Measurements from ENCODE around the gene ZNF587.
"Not testable (repeated sequence)": the region's sequence is repeated elsewhere in the genome, so short reads cannot be mapped to it uniquely, and the experiment has no call there.

Gene ZNF587

GRCh38 chr19:57823155-57823554 lies 26.5 kb upstream of the ZNF587 start:
- DNase-seq (ENCODE audit: low spot score) = not testable (repeated sequence)

DNA sequence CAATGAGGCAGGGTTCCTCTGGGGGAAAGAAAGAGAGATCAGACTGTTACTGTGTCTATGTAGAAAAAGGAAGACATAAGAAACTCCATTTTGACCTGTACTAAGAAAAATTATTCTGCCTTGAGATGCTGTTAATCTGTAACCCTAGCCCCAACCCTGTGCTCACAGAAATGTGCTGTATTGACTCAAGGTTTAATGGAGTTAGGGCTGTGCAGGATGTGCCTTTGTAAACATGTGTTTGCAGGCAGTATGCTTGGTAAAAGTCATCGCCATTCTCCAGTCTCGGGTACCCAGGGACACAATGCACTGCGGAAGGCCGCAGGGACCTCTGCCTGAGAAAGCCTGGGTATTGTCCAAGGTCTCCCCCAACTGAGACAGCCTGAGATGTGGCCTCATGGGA lies 26.1 kb upstream of the ZNF587 start:
- not testable (repeated sequence) for DNase-seq (ENCODE audit: low spot score)

DNA sequence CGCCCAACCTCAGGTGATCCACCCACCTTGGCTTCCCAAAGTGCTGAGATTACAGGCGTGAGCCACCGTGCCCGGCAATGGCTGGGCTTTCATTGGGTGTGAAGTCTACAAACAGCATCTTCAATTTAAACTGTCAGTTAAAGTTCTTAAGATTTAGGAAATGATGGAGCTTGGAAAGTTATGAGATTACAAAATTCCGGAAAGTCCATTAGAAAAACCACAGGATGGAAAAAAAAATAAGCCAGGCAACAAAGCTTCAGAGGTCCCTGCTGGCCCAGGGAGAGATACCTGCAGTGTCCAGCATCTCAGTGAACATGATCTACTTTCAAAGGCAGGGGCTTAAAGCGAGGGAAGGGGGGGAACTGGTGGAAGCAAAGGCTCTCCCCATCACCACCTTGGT lies 24.1 kb upstream of the ZNF587 start:
- DNase-seq (ENCODE audit: low spot score) = no peak

DNA sequence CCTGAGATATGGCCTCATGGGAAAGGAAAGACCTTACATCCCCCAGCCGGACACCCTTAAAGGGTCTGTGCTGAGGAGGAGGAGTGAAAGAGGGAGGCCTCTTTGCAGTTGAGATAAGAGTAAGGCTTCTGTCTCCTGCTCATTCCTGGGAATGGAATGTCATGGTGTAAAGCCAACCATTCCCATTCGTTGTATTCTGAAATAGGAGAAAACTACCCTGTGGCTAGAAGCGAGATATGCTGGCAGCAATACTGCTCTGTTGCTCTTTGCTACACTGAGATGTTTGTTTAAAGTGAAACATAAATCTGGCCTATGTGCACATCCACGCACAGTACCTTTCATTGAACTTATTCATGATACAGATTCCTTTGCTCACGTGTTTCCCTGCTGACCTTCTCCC lies 20.3 kb upstream of the ZNF587 start:
- no peak for DNase-seq (ENCODE audit: low spot score)

- peak; percentile 17 for DNase-seq (ENCODE audit: low spot score)
Observed at GRCh38 chr19:57830071-57830602, 19.5 kb upstream of the ZNF587 start, which contains the start of gene ZNF587B. ZNF587B (plus strand) TSS chr19:57830299; CDS start chr19:57830529, 230 bp downstream.

GRCh38 chr19:57836991-57837390 lies 12.7 kb upstream of the ZNF587 start:
- not testable (repeated sequence) for DNase-seq (ENCODE audit: low spot score)

- not testable (repeated sequence) for DNase-seq (ENCODE audit: low spot score)
Observed at GRCh38 chr19:57838622-57839191, 11.0 kb upstream of the ZNF587 start.

DNA sequence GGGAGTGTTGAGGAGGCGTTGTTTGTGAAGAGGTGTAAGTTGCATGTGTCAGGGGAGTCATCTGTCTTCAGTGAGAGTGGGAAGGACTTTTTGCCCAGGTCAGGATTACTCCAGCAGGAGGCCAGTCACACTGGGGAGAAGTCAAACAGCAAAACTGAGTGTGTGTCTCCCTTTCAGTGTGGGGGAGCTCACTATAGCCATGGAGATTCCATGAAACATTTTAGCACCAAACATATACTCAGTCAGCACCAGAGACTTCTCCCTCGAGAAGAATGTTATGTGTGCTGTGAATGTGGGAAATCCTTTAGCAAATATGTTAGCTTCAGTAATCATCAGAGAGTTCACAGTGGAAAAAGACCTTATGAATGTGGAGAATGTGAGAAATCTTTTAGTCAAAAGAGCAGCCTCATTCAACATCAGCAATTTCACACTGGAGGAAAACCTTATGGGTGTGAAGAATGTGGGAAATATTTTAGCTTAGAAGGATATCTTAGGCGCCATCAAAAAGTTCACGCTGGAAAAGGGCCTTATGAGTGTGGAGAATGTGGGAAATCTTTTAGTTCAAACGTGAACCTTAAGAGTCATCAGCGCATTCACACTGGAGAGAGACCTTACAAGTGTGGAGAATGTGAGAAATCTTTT lies 8.4 kb upstream of the ZNF587 start:
- DNase-seq (ENCODE audit: low spot score) = no peak

GRCh38 chr19:57847164-57847563 lies 2.5 kb upstream of the ZNF587 start:
- not testable (repeated sequence) for DNase-seq (ENCODE audit: low spot score)

DNA sequence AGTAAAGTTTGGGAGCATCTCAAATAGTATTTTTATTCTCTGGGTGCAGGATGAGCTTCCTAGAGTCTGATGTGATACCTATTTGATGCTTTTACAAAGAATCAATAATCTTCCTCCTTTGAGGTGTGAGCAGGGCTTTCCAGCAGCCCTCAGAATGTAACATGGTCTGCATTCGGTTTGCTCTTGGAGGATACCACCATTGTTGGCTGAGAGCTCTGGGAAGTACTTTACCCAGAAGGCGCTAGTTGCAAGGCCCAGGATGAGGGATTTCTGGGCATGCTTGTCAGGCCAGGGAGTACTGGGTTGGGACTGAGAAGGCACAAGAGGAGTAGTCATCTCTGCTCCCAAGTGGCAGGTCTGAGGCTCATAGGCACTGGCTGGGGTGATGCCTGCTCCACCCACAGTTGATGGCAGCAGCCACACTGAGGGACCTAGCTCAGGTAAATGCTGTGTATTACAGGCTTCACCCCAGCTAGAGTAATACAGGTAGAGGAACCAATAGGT lies 445 bp upstream of the ZNF587 start:
- DNase-seq (ENCODE audit: low spot score) = not testable (repeated sequence)

DNA sequence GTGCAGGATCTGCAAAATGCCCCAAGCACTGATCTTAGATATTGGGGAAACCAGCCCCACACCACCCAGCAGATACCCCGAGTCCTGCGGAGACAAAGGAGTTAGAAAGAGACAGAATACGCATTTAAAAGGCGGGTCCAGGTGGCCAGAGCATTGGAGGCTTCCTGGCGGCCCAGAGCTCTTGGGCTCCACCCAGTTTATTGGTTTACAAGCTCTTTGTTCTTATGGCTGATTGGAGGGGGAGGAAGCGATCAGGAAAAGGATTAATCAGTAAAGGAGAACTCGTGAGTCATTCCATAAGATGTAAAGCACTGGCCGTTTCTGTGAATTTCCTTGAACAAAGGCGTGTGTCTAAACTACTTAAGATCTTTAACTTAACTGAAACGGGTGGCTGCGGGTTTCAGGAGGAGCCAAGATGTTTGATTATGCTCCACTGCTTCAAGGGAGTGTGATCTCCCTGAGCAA lies 926 bp downstream of the ZNF587 start:
- DNase-seq (ENCODE audit: low spot score) = peak; percentile 23

- DNase-seq (ENCODE audit: low spot score) = not testable (repeated sequence)
Observed at GRCh38 chr19:57851812-57852603, 2.3 kb downstream of the ZNF587 start.

DNA sequence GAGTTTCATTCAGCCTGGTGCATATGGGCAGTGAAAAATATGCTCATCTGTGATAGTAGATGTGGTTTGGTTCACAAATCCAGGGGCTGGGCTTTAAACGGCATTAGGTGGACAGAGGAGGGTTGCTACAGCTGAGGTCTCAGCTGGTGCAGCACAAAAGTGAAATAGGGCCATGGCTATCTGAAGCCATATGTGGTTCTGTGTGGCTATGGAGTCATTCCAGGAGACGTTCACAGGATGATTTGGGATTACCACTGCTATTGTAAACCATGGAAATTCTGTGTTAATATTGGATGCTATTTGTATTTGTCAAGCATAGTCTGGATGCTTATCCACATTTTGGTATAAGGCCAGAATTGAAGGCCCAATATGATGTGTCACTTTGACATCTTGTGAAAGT lies 4.5 kb downstream of the ZNF587 start:
- DNase-seq (ENCODE audit: low spot score) = not testable (repeated sequence)

- not testable (repeated sequence) for DNase-seq (ENCODE audit: low spot score)
Observed at GRCh38 chr19:57862351-57862750, 12.7 kb downstream of the ZNF587 start.

GRCh38 chr19:57867868-57868492 lies 18.3 kb downstream of the ZNF587 start:
- no peak for DNase-seq (ENCODE audit: low spot score)

DNA sequence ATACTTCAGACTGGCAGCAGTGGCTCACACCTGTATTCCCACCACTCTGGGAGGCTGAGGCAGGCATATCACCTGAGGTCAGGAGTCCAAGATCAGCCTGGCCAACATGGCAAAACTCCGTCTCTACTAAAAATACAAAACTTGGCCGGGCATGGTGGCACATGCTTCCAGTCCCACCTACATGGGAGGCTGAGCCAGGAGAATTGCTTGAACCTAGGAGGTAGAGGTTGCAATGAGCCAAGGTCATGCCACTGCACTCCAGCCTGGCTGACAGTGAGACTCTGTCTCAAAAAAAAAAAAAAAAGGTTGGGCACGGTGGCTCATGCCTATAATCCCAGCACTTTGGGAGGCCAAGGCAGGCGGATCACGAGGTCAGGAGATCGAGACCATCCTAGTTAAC lies 20.0 kb downstream of the ZNF587 start:
- DNase-seq (ENCODE audit: low spot score) = not testable (repeated sequence)

DNA sequence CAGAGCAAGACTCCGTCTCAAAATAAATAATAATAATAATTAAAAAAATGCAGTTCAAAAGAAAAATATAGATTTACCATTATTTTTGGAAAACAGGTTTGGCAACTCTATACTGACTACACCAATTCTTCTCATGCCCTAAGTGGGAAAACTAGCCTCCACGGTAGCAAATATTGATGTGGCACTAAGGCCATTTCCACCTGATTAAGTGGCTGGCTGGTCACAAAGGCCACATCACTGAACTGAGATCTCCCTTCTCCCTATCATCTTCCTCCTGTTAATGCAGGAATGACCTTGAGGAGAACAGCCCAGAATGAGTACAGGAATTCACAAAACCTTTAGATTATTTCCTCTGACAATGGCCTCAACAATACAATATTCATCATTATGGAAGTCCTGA lies 20.6 kb downstream of the ZNF587 start:
- DNase-seq (ENCODE audit: low spot score) = no peak

DNA sequence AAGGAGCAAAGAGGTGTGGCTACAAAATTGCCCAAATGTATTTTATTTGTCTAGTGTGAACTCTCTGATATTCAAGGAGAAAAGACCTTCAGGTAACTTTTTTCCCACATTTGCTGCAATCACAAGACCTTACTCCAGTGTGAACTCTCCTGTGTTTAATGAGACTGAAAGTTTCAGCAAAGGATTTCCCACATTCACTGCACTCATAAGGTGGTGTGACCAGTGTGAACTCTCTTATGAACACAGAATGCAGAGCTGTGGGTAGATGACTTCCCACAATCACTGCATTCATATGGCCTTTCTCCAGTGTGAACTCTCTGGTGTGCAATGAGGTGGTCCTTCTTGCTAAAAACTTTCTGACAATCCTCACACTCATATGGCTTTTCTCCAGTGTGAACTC lies 22.8 kb downstream of the ZNF587 start:
- no peak for DNase-seq (ENCODE audit: low spot score)

- DNase-seq (ENCODE audit: low spot score) = not testable (repeated sequence)
Observed at GRCh38 chr19:57873883-57874799, 24.5 kb downstream of the ZNF587 start.

DNA sequence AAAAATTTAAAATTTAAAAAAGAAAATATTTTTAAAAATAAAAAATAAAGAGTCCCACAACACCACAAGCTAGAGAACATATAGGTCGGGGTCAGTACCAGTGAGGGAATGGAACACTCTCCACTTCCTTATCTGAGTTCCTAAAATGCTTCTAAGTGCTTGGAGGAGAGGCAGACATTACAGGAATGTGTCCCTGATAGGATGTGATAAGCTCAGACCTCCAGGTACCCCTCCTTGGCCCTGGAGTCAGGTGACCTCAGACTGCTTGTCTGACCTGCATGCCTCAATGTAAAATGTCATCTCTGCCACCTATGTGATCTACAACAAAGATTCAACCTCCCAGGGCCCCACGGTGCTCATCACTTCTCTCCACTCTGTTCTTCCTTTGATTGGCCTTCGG lies 36.4 kb downstream of the ZNF587 start:
- no peak for DNase-seq (ENCODE audit: low spot score)
